ENCODE measurements around the gene MARS2. TPM values are rescaled to one million over a fixed set of nuclear protein-coding genes. Genes with fewer than 3 reads are reported as not detected.

Gene MARS2
- 7.2 and 9.6 TPM in 2 replicates for total RNA-seq

DNA sequence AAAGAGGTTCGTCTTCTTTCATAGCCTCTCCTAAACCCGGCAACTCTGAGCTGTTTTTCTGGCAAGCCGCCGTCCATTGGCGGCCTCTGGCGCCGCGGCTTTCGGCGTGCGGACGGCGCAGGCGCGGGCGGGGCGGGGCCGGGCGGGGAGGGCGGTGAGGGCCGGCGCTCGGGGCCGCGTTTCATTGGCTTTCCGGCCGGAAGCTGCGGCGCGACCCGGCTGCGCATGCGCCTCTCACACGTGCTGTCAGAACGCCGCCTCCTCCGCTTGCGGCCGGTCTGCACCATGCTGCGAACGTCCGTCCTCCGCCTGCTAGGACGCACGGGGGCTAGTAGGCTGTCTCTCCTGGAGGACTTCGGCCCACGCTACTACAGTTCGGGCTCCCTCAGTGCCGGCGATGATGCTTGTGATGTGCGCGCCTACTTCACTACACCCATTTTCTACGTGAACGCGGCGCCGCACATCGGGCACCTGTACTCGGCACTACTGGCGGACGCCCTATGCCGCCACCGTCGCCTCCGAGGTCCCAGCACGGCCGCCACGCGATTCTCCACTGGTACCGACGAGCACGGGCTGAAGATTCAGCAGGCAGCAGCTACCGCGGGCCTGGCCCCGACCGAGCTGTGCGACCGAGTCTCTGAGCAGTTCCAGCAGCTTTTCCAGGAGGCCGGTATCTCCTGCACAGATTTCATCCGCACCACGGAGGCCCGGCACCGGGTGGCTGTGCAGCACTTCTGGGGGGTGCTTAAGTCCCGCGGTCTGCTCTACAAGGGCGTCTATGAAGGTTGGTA, at the start of gene MARS2:
Gene MARS2 (plus strand): TSS at position 249 of the 791 bp plus-strand sequence. CDS start 37 bp downstream, at position 286.

GRCh38 chr2:197675246-197675645, 29.9 kb upstream of the MARS2 start, which contains the start of gene RFTN2:
RFTN2 (minus strand) TSS chr2:197675587; CDS start chr2:197675458, 129 bp downstream.

Other genes starting within 250 kb of the MARS2 start
- 382 and 398 TPM in 2 replicates for gene HSPD1, start 205.5 kb upstream of the MARS2 start, total RNA-seq
- gene HSPE1, start 205.0 kb upstream of the MARS2 start, total RNA-seq, result 139 and 210 TPM in 2 replicates
- gene MOB4, start 189.3 kb upstream of the MARS2 start, total RNA-seq, result 41.6 and 54.4 TPM in 2 replicates
- gene RFTN2, start 29.8 kb upstream of the MARS2 start, total RNA-seq, result 6.3 and 6.5 TPM in 2 replicates
- gene BOLL, start 80.0 kb downstream of the MARS2 start, total RNA-seq, result not detected in 2 replicates
- 9.6 and 9.7 TPM in 2 replicates for gene PLCL1, start 99.2 kb downstream of the MARS2 start, total RNA-seq

Measured in thoracic aorta endothelial cell (primary cell).